Measurements from ENCODE around the gene TCP1. TPM values are rescaled to one million over a fixed set of nuclear protein-coding genes. Genes with fewer than 3 reads are reported as not detected.
"Not testable (repeated sequence)": the region's sequence is repeated elsewhere in the genome, so short reads cannot be mapped to it uniquely, and the experiment has no call there.

Gene TCP1
- total RNA-seq, 2 donors from 2014 or later = 165 to 172 TPM

DNA sequence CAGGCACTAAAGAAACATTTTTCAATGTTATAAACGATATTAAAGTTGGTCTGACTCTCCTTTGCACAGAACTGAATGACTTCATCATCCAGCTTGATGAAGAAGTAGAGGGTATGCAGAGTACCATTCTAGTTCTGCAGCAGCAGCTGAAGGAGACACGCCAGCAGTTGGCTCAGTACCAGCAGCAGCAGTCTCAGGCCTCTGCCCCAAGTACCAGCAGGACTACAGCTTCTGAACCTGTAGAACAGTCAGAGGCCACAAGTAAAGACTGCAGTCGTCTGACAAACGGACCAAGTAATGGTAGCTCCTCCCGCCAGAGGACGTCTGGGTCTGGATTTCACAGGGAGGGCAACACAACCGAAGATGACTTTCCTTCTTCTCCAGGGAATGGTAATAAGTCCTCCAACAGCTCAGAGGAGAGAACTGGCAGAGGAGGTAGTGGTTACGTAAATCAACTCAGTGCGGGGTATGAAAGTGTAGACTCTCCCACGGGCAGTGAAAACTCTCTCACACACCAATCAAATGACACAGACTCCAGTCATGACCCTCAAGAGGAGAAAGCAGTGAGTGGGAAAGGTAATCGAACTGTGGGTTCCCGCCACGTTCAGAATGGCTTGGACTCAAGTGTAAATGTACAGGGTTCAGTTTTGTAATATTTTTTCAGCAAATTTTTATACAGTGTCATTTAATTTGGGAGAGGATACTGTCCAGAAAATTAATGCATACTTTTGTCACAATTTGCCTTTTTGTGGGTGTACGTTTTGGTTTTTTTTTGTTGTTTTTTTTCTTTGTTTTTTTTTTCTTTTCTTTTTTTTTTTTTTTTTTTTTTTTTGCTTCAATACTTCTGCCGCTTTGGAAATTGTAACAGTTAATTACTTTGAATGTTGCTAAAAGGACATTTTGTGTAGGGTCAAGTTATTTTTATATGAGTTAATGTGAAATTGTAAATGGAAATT lies 34.2 kb downstream of the TCP1 start:
- ATAC-seq = no peak
- intact Hi-C loops (cut with DNase I, micrococcal nuclease) = no loop called here

DNA sequence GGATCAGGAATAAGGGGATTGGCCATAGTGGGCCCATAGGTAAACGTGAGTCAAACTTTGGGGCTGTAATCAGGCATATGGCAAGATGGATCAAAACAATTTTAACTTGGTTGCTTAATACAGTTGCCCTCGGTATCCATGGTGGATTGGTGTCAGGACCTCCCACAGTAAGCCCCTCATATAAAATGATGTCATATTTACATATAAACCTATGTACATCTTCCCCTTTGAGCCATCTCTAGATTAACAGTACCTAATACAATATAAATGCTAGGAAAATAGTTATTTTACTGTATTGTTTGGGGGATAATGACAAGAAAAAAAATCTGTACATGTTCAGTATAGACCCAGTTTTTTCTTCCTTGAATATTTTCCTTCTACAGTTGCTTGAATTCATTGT lies 35.0 kb downstream of the TCP1 start:
- intact Hi-C loops (cut with DNase I, micrococcal nuclease) = no loop called here

More for the DNA sequence above, 34.2 kb downstream of the TCP1 start:
- DNase-seq = no peak

DNA sequence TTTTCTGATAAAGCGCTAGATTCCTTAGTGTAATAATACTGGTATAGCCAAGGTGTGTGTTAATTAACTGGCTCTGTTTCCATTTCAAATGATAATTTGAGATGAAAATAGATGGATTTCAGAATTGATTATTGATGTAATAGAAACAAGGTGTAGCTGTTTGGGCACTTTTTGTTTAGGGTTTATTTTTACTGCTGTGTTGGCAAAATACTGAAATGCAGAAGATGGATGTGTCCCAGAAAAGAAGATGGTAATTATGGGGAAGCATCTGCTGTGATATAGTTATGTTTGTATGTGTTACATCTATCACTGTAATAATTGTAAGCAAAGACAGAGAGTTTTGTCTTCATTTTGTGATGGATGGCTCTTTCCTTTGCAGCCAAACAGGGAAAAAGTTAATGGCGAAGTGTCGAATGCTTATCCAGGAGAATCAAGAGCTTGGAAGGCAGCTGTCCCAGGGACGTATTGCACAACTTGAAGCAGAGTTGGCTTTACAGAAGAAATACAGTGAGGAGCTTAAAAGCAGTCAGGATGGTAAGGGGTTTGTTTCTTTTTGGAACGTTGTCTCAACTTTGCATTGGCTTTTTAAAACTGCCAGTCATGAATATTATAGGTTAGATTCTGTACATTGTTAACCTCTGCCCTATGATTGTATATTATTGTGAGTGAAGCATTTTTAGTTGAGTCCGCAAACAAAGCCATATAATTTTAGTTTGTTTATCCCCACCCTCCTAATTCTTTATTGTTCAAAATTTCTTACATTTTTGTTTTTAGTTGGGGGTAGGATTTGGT lies 36.1 kb downstream of the TCP1 start:
- DNase-seq (no peak), ATAC-seq (no peak)
- intact Hi-C loops (cut with DNase I, micrococcal nuclease) = no loop called here

More for the DNA sequence above, 35.0 kb downstream of the TCP1 start:
- ATAC-seq (no peak), DNase-seq (no peak)

DNA sequence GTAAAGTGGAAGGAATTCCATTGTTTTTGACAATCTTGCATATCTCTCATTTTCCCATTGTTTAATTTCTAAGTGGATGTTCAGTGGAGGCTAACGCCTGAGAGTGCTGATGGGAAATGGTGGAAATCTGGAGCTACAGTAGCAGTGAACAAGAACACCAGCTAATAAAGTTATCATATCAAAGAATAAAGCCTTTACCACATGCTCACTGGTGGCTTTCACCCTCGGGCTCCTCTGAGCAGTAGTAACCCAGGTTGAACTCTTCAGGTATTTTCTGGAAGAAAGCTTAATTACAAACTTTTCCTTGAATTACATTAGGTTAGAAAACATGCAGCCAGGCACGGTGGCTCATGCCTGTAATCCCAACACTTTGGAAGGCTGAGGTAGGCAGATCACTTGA lies 38.0 kb downstream of the TCP1 start:
- DNase-seq (no peak), ATAC-seq (no peak)
- intact Hi-C loops (cut with DNase I, micrococcal nuclease) = no loop called here

DNA sequence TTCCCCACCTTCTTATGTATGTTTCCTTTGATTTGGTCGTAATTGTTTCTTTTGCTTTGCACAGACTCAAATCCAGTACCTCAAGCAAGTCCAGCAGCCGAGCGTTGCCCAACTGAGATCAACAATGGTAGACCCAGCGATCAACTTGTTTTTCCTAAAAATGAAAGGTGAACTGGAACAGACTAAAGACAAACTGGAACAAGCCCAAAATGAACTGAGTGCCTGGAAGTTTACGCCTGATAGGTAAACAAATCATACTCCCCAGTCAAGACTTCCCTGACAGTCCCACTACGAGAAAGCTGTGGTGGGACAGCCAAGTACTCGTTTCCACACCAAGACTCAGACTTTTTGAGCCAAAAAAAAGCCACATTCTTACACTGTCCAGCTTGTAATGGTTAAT lies 41.3 kb downstream of the TCP1 start:
- ATAC-seq; intact Hi-C loops (cut with DNase I, micrococcal nuclease); DNase-seq: not testable (repeated sequence)

DNA sequence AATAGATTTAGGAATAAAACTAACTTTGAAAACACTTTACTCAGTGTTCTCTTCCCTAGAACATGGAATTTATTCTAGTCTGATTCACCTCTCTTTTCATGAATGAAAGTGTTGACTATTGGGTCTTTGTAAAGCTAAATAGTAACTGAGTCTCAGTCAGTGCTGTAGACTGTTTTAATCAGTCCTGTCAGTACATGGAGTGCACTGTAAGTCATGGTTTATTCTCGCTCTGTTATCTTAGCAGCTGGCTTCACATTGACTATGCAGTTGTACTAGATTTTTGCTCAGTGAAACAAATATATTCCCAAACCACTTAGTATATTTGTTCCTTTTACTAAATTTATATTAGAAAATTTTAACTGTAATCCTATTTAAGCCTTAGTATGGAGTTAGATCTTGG lies 42.6 kb downstream of the TCP1 start:
- intact Hi-C loops (cut with DNase I, micrococcal nuclease) = no loop called here
- no peak for ATAC-seq
- no peak for DNase-seq

DNA sequence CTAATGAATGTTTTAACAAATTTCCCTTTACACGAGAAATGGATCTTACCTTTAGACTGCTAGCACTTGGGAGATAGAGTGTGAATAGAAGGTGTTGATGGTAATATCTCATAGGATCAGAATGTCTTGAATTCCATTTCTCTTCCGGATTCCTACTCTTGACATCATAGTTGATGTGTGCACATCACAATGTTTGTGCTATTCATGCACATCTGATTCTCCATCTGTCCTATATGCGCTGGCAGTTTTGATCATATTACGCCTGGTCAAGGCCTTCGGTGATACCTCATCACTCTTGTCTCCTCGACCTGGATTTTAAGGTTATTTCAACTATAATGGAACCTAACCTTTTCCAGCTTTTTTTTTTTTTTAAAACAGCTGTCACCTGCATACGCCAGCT lies 44.3 kb downstream of the TCP1 start:
- DNase-seq = no peak
- no peak for ATAC-seq
- intact Hi-C loops (cut with DNase I, micrococcal nuclease) = no loop called here

DNA sequence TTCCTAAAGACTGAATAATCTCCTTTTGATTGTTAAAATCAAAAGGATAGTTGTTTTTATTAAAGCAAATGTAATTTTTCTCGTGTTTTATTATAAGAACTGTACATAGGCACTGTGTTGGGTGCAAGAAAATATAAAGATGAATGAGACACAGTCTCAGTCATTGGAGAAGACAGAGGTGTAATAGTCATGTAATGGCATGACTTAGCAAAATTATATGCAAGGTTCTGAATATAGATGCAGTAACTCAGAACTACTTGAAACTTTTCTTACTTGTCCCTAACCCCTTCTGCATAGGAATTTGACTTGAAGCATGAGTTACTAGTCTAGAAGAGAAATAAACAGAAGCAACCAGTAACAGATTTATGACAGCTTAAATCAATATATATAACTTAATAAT lies 47.2 kb downstream of the TCP1 start:
- DNase-seq = no peak

DNA sequence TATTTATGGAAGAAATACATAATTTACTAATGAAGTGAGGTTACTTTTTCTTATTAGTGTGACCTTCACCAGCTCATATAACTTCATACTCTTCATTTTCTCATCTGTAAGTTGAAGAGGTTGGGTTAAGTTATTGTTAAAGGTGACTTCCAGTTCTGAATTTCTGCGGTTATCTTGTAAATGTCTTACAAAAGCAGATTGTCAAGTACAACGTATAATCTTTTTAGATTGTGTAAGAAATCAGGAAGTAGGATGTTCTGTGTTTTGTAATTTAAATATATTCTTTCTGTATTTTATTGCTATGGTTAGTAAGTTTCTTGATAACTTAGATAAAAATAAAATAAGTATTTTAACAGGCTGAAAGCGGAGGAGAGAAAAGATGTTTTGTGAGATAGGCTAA lies 50.1 kb downstream of the TCP1 start:
- no peak for ATAC-seq
- DNase-seq = no peak
- intact Hi-C loops (cut with DNase I, micrococcal nuclease) = loop anchor here in 1 of 2 donors (10.0 kb wide), 1 partner anchor 45 kb away; the partner anchor contains the start of gene TCP1

More for the DNA sequence above, 47.2 kb downstream of the TCP1 start:
- intact Hi-C loops (cut with DNase I, micrococcal nuclease) = no loop called here
- no peak for ATAC-seq

DNA sequence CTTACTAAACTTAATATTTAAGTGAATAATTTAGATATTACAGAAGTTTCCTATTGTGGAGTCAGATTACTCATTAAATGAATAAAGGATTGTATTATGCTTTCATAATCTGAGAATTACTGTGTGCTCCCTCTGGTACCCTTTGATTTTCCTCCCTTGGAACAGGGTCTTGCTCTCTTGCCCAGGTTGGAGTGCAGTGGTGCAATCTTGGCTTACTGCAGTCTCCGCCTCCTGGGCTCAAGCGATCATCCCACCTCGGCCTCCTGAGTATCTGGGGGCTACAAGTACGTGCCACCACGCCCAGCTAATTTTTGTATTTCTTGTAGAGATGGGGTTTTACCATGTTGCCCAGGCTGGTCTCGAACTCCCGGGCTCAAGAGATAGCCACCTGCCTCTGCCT lies 52.5 kb downstream of the TCP1 start:
- DNase-seq = no peak
- intact Hi-C loops (cut with DNase I, micrococcal nuclease) = loop anchor here in 1 of 2 donors (10.0 kb wide), 1 partner anchor 48 kb away; the partner anchor contains the start of gene TCP1

DNA sequence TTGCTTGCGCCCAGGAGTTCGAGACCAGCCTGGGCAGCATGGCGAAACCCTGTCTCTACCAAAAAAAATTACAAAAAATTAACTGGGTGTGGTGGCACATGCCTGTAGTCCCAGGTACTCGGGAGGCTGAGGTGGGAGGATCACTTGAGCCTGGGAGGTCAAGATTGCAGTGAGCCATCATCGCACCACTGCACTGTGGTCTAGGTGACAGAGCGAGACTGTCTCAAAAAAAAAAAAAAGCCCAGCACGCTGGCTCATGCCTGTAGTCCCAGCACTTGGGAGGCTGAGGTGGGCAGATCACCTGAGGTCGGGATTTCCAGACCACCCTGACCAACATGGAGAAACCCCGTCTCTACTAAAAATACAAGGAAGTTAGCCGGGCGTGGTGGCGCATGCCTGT lies 56.0 kb downstream of the TCP1 start:
- DNase-seq, ATAC-seq: not testable (repeated sequence)
- intact Hi-C loops (cut with DNase I, micrococcal nuclease) = loop anchor here in 1 of 2 donors (10.0 kb wide), 1 partner anchor 51 kb away; the partner anchor contains the start of gene TCP1

More for the DNA sequence above, 52.5 kb downstream of the TCP1 start:
- no peak for ATAC-seq

DNA sequence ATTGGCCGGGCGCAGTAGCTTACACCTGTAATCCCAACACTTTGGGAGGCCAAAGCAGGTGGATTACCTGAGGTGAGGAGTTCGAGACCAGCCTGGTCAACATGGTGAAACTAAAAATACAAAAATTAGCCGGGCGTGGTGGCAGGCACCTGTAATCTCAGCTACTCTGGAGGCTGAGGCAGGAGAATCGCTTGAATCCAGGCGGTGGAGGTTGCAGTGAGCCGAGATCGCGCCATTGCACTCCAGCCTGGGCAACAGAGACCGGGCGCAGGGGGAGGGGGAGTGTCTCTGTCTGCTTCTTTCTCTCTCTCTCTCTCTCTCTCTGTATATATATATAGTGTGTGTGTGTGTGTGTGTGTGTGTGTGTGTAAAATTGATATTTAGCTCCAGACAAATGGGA lies 56.9 kb downstream of the TCP1 start:
- ATAC-seq, DNase-seq: not testable (repeated sequence)
- intact Hi-C loops (cut with DNase I, micrococcal nuclease) = loop anchor here in 1 of 2 donors (10.0 kb wide), 1 partner anchor 52 kb away; the partner anchor contains the start of gene TCP1

DNA sequence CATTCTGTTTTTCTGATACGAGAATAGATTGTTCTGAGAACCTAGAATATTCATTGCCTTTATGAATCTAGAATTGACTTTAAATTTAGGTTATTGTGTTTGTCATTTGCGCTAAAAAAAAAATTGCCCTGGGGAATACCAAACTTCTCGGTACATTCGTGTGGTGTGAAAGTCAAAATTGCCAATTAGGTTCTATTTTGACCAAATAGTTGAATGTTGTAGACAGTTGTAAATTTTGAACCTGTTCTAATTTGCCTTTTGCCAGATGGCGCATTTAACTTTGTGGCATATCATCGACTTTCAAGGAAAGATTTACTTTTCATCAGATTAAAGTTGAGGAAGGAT lies 59.1 kb downstream of the TCP1 start:
- ATAC-seq (no peak), DNase-seq (no peak)
- intact Hi-C loops (cut with DNase I, micrococcal nuclease) = loop anchor here in 1 of 2 donors (10.0 kb wide), 1 partner anchor 54 kb away; the partner anchor contains the start of gene TCP1

DNA sequence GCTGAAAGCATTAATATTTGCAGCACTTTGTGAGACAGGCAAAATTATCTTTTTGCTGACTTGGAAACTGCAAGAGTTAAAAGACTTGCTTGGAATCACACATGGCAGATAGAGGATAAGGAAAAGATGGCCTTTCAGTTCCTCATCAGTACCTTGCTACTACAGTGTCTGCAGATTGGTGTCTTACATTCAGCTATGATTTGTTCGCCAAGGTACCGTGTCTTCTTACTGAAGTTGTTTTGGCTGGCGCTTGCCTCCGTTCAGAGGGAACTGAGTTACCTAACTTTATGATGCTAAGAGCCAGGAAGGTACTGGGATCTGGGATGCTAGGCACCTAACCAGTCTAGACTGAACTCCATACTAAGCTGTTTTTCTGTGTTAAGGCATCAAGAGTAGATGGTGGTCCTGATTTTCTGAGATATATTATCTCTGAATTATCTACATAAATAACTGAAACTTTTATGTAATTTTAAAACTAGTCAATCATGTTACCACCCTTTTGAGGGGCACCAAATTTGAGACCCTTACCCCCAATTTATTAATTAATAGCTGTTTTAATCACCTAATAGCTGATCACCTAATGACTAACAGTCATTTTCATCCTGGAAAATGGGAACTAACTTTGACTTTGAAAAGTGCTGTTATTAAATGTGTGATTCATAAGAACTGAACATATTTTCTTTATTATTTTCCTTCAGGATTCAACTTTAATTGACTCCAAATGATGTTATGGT lies 59.6 kb downstream of the TCP1 start:
- ATAC-seq (no peak), DNase-seq (no peak)
- intact Hi-C loops (cut with DNase I, micrococcal nuclease) = loop anchor here in 1 of 2 donors (5.0 to 10.0 kb wide), 2 partner anchors 37 to 55 kb away; partner anchors contain the start of genes SOD2 and TCP1

DNA sequence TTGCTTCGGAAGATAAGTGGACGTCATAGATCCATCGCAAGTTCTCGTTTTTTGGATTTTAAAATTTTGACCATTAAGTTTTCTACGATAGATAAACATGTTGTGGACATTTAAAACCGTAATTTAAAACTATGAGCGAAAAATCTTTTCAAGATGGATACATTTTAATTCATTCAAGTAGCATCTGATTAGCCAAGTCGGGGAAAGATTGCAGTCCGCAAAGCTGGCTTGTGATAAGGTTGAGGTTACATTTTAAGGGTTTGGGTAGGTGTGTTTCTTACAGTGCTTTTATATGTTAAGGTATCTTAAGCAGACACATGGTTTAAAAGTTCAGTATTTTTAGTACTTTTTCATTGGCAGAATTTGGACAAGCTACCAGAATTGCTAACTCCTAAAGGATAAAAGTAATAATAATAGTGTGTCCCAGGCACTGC lies 60.9 kb downstream of the TCP1 start:
- DNase-seq = no peak
- intact Hi-C loops (cut with DNase I, micrococcal nuclease) = loop anchor here in 1 of 2 donors (5.0 kb wide), 1 partner anchor 36 kb away; the partner anchor contains the start of gene SOD2
- no peak for ATAC-seq
